MG63 (cell line): Measurements from ENCODE around the gene ZNF726. TPM values are rescaled to one million over a fixed set of nuclear protein-coding genes. Genes with fewer than 3 reads are reported as not detected.
A peak's percentile ranks its signal among the peaks of the same experiment; 100 is the strongest.
"Not testable (repeated sequence)": the region's sequence is repeated elsewhere in the genome, so short reads cannot be mapped to it uniquely, and the experiment has no call there.

Experiments
- DNase-seq: peaks from one replicate; pipeline ENCODE4 v3.0.0-alpha.2; 2020
- H3K27me3 ChIP-seq: fragments of 250-450 bp; sonication (Bioruptor Pico); 2 replicates; pipeline ENCODE4 v1.5.1; 2020; ENCODE audit warnings: mild to moderate bottlenecking, moderate library complexity
- H3K36me3 ChIP-seq: fragments of 250-450 bp; sonication (Bioruptor Pico); 2 replicates; pipeline ENCODE4 v1.5.1; 2020; ENCODE audit warnings: mild to moderate bottlenecking, moderate library complexity
- H3K4me3 ChIP-seq: fragments of 250-450 bp; sonication (Bioruptor Pico); 2 replicates; pipeline ENCODE4 v1.5.1; 2020; ENCODE audit warnings: mild to moderate bottlenecking, moderate library complexity
- H3K9me3 ChIP-seq: fragments of 250-450 bp; sonication (Bioruptor Pico); 2 replicates; pipeline ENCODE4 v1.5.1; 2020; ENCODE audit warnings: mild to moderate bottlenecking, moderate library complexity
- total RNA-seq: library from RNA; depleted of rRNA; stranded (reverse); fragments of >200 nt; shearing (Covaris generic); gene quantifications from 2 replicates; pipeline ENCODE4 v1.2.3, GENCODE V29; 2014; ENCODE audit warnings: low replicate concordance; rRNA removed

The ZNF726 gene
- 4.4 and 8.1 TPM in 2 replicates for total RNA-seq

DNA sequence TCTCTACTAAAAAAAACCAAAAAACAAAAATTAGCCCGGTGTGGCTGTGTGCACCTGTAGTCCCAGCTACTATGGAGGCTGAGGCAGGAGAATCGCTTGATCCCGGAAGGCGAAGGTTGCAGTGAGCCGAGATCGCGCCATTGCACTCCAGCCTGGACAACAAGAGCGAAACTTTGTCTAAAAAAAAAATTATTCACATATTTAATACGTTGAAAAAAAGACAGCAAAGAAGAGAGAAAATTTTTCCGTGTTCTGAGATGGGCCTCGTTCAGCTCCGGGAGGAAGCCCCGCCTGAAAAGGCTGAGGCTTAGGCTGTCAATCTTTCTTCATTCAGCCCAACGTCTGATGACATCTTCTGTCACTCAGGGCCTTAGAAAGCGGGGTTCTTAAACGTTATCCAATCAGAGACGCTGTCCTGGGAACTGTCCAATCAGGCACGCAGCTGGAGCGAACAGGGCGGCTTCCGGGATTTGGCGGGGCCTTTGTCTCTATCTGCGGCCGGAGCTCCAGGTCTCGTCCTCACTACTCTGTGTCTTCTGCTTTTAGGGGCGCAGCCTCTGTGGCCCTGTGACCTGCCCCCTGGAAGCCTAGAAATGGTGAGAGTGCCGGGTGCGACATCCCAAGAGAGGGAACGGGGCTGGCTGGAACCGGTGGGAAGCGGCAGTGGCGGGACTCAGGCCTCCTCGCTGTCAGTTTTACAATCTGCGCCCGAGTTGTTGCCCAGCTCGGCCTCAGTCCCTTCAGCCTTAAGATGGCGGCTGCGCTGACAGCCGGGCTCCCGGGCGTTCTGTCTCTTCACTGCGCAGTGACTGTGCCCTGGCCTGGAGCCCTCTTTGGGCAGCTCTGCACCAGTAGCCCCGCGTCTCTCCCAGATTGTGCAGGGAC, at the start of gene ZNF726:
Gene ZNF726, plus strand, starts transcription at position 485 of the 885 bp plus-strand sequence. Its CDS starts 109 bp downstream, at position 594.
- DNase-seq = peak; percentile 86
- H3K36me3 ChIP-seq = peaks cover 14% of the 10 kb centered on the region
- H3K4me3 ChIP-seq = peak within 1 kb of the TSS; percentile 71
- H3K9me3 ChIP-seq = no peaks in the 10 kb centered on the region
- H3K27me3 ChIP-seq = no peaks in the 10 kb centered on the region

DNA sequence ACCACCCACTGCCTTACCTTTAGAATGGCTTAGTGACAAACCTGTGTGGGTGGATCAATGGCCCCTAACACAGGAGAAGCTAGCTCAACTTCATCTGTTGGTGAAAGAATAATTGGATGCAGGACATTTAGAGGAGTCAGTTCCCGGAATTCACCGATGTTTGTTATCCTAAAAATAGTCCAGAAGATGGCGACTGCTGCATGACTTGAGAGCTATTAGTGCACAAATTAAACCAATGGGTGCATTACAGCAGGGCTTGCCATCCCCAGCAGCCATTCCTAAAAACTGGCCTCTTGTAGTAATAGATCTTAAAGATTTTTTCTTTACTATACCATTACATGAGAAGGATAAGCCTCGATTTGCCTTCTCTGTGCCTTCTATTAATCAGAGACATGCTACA, 46.8 kb upstream of the ZNF726 start:
- Histone ChIP-seq H3K36me3 (no peaks in the 10 kb centered on the region), H3K9me3 (no peaks in the 10 kb centered on the region), H3K27me3 (no peaks in the 10 kb centered on the region), H3K4me3 (no peak overlapping the region)
- no peak for DNase-seq

DNA sequence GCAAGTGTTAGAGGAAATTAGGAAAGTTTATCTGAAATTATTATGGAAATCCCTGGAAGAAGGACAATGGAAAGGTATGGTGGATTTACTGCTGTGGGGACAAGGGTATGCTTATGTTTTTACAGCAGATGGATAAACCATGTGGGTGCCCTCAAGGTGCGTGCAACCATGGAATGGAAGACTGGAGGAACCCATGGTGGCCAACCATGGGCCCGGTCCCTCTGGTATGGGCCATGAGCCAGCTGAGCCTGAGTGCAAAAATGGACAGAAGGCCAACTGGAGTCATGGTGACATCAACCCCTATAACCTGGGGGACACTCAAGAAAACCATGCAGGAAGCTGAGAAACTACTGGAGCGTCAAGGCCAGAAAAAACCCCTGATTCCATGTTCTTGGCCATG, 46.1 kb upstream of the ZNF726 start:
- Histone ChIP-seq H3K27me3 (no peaks in the 10 kb centered on the region), H3K4me3 (no peak overlapping the region), H3K36me3 (no peaks in the 10 kb centered on the region), H3K9me3 (no peaks in the 10 kb centered on the region)
- no peak for DNase-seq

DNA sequence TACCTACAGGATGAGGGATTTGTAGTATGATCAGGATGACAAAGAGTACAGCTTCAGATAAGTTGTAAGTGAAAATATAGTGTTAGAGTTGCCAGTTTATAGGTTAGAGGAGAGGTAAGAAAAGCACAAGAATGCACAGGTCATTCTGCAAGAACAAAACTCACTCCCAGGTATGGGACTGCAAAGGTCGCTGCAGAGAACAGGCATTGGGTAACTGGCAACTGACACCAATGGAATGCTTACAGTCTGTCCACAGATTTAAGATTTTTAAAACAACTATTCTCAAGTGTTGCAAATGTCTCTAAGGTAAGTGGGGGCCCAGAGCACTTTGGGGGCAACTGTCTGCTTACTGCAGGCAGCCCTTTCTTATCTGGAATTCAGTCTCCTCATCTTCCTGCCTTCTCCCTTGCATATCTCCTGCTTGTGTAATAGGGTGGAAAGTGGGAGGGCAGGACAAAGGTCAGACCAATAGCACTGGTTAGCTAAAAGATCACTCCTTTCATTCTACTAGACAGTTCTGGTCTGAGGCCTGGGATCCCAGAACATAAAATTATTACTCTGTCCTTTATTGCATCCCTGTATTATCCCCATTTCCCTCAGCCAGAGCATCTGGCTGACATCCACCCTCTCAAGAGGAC, 42.3 kb upstream of the ZNF726 start:
- DNase-seq = no peak
- Histone ChIP-seq H3K36me3 (no peaks in the 10 kb centered on the region), H3K9me3 (no peaks in the 10 kb centered on the region), H3K27me3 (no peaks in the 10 kb centered on the region), H3K4me3 (no peak overlapping the region)

- Histone ChIP-seq H3K9me3 (no peaks in the 10 kb centered on the region), H3K4me3 (no peak overlapping the region), H3K36me3 (no peaks in the 10 kb centered on the region), H3K27me3 (no peaks in the 10 kb centered on the region)
- no peak for DNase-seq
These were observed 38.4 kb upstream of the ZNF726 start for GRCh38 chr19:23876261-23876660.

DNA sequence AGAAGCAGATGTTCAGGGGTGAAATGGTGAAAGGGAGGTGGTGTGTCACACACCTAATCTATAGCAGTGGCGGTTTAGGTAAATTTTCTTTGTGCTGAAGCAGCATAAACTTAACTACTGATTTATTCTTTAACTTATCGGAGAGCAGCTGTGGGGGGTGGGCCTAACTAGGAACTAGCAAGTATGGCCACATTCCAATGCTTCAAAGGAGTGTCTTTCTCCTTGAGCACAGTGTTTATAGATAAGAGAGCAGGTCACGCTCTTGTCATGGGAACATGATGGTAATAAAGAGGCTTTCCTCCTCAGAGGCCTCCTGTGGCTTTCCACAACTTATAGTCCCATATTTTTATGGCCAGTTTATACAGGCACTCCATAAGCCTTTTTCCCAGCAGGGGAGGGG, 37.9 kb upstream of the ZNF726 start:
- not testable (repeated sequence) for H3K9me3 ChIP-seq, H3K27me3 ChIP-seq, H3K4me3 ChIP-seq, DNase-seq, H3K36me3 ChIP-seq

- H3K36me3 ChIP-seq = no peaks in the 10 kb centered on the region
- no peaks in the 10 kb centered on the region for H3K9me3 ChIP-seq
- no peak overlapping the region for H3K4me3 ChIP-seq
- no peak for DNase-seq
- no peaks in the 10 kb centered on the region for H3K27me3 ChIP-seq
These were observed 32.2 kb upstream of the ZNF726 start for GRCh38 chr19:23882493-23882892.

- no peaks in the 10 kb centered on the region for H3K27me3 ChIP-seq
- no peaks in the 10 kb centered on the region for H3K36me3 ChIP-seq
- H3K9me3 ChIP-seq = no peaks in the 10 kb centered on the region
- DNase-seq = no peak
- H3K4me3 ChIP-seq = no peak overlapping the region
These were observed 30.3 kb upstream of the ZNF726 start for GRCh38 chr19:23884363-23884762.

- no peak overlapping the region for H3K4me3 ChIP-seq
- DNase-seq = no peak
- no peaks in the 10 kb centered on the region for H3K9me3 ChIP-seq
- no peaks in the 10 kb centered on the region for H3K36me3 ChIP-seq
- H3K27me3 ChIP-seq = no peaks in the 10 kb centered on the region
These were observed 27.0 kb upstream of the ZNF726 start for GRCh38 chr19:23887642-23888041.

GRCh38 chr19:23896096-23896495, 18.6 kb upstream of the ZNF726 start:
- not testable (repeated sequence) for H3K4me3 ChIP-seq, H3K27me3 ChIP-seq, DNase-seq, H3K36me3 ChIP-seq, H3K9me3 ChIP-seq

DNA sequence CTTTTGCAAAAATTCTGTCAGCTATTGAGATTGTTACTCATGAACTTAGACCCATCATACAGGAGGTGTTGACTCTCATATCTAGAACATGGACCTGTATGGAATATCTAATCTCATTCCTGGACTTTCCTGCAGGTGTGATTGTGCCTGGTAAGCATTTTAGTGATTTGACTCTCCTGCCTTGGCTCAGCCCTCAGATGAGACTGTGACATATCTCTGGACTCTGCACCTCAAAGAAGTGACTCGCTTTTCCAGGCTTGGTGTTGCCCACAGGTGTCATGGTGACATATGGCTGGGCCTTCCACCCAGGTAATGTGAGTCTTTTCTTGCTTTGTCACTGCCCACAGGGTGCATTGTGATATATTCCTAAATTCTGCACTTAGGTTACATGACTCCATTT, 17.8 kb upstream of the ZNF726 start:
- Histone ChIP-seq H3K36me3 (no peaks in the 10 kb centered on the region), H3K9me3 (no peaks in the 10 kb centered on the region), H3K27me3 (no peaks in the 10 kb centered on the region), H3K4me3 (no peak overlapping the region)
- DNase-seq = no peak

DNA sequence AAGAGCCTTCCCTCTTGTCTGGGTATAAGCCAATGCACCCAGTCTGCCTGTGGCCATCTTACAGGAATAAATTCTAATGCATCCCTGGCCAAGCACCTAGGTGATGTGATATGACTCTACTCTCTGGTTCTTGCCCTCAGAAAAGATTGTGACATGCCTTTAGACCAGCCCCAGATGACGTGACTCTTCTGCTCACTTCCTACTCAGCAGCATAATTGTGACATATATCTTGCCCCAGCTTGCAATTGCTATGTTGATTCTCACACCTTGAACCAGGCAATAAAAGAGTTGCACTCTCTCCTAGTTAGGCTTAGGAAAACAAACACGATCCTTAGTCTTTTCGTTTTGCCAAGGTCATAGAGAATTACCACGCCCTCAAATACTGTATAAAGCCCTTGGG, 13.3 kb upstream of the ZNF726 start:
- Histone ChIP-seq H3K36me3 (no peaks in the 10 kb centered on the region), H3K27me3 (no peaks in the 10 kb centered on the region), H3K9me3 (no peaks in the 10 kb centered on the region), H3K4me3 (no peak overlapping the region)
- DNase-seq = no peak

GRCh38 chr19:23904406-23904805, 10.3 kb upstream of the ZNF726 start:
- Histone ChIP-seq H3K4me3 (no peak overlapping the region), H3K36me3 (no peaks in the 10 kb centered on the region), H3K9me3 (no peaks in the 10 kb centered on the region), H3K27me3 (no peaks in the 10 kb centered on the region)
- DNase-seq = no peak

DNA sequence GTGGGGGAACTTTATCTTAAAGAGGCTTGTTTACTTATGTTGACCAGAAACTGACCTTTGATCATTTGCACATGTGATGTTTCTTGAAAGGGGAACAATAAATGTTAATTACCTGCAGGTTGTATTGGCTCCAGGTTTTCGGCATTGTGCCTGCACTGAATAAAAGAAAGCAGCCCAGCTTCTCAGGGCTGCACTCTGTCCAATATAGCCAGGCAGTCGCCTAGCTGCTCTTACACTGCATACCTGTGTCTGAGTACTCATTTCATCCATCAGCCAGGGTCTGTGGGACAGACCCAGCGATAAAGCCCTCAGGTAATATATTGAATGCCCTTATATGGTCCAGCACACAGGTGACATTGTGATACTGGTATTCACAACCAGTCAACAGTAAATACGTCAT, 8.9 kb upstream of the ZNF726 start:
- Histone ChIP-seq H3K9me3 (no peaks in the 10 kb centered on the region), H3K4me3 (no peak overlapping the region)
- no peak for DNase-seq

DNA sequence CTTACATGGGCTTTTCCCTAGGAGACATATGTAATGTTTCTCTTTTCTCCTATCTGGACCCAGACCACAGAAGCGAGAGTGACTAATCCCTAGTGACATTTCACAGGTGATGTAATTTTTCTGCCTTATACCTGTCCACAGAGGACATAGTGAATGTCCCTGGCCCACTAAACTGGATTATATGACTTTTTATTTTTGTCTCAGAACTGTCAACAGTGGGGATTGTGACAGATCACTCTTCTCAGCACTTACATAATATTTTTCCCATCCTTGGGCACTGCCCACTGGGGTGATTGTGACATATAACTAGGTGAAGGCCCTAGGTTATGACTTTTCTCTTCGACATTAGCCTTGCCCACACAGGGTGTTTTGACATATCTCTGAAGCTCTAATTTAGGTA, 7.9 kb upstream of the ZNF726 start:
- Histone ChIP-seq H3K27me3 (no peaks in the 10 kb centered on the region), H3K9me3 (no peaks in the 10 kb centered on the region), H3K4me3 (no peak overlapping the region), H3K36me3 (no peaks in the 10 kb centered on the region)
- no peak for DNase-seq

More for the DNA sequence above, 8.9 kb upstream of the ZNF726 start:
- H3K27me3 ChIP-seq = no peaks in the 10 kb centered on the region
- no peaks in the 10 kb centered on the region for H3K36me3 ChIP-seq

DNA sequence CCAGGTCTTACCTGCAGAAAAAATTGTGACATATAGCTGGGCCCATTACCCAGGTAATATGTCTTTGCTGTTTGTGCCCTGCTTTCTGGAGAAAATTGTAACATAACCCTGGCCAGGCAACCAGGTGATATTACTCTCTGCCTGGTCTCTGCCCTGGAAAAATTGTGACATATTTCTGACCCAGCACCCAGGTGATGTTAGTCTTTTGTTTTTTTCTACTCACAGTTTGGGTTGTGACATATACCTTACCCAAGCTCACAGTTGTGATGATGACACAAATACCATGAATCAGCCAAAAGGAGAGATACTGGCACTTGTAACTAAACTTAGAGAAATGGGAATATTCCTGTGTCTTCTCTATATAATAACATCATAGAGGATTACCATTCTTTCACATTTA, 6.5 kb upstream of the ZNF726 start:
- no peak for DNase-seq

DNA sequence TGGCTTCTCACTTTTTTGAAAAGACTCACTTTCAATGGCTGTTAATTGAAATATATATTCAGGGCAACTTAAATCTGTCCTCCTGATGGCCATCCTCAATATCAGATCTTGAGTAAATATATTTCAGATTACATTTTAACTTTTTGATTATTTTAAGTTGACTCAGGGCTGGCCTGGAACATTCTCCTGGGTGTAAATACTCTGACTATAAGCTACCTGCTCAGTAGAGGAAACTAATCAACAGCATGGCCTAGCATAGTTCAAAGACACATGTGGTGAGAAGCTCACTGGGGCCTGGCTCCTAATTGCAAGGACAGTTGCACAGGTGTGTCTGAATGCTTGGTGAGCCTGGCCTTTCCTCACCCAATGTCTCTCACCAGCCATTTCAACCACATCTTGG, 5.5 kb upstream of the ZNF726 start:
- Histone ChIP-seq H3K27me3 (no peaks in the 10 kb centered on the region), H3K4me3 (no peak overlapping the region), H3K36me3 (no peaks in the 10 kb centered on the region), H3K9me3 (no peaks in the 10 kb centered on the region)
- DNase-seq = no peak

More for the DNA sequence above, 6.5 kb upstream of the ZNF726 start:
- H3K4me3 ChIP-seq = no peak overlapping the region
- no peaks in the 10 kb centered on the region for H3K27me3 ChIP-seq
- H3K9me3 ChIP-seq = no peaks in the 10 kb centered on the region
- no peaks in the 10 kb centered on the region for H3K36me3 ChIP-seq

DNA sequence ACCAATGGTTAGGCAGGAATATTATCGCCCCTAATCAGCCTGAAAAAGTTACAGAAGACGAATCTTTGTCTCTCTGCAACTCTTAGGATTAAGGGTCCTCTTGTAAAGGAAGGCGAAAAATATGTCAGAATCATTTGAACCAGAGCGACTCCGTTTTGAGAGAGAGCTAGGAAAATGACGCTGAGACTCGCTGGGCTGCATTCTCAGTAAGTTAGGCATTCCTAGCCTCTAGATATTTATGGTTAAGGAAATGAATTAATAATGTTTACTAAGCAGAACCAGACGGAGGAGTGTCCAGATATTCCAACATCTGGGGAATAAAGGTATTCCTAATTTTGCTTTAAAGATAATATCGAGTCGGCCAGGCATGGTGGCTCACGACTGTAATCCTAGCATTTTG, 755 bp upstream of the ZNF726 start:
- Histone ChIP-seq H3K36me3 (peaks cover 9% of the 10 kb centered on the region), H3K4me3 (peak overlapping the region; percentile 71), H3K9me3 (no peaks in the 10 kb centered on the region), H3K27me3 (no peaks in the 10 kb centered on the region)
- DNase-seq = no peak
